Dendritic cell treated with granulocyte-macrophage colony-stimulating factor and Interleukin-4, amounts not matched to agents 40 ng/mL and 50 ng/mL, for 4 days (primary cell): ENCODE measurements around the gene RPUSD3.
"Not testable (repeated sequence)": the region's sequence is repeated elsewhere in the genome, so short reads cannot be mapped to it uniquely, and the experiment has no call there.

Experiments used
- H3K27ac Mint-ChIP-seq: one replicate; pipeline ENCODE4 v1.8.0; 2022; ENCODE audit warnings: mild to moderate bottlenecking, mixed read lengths
- H3K27me3 Mint-ChIP-seq: one replicate; pipeline ENCODE4 v1.8.0; 2022; ENCODE audit warnings: mild to moderate bottlenecking, mixed read lengths
- H3K36me3 Mint-ChIP-seq: one replicate; pipeline ENCODE4 v1.8.0; 2022; ENCODE audit warnings: low read depth, mixed read lengths
- H3K4me1 Mint-ChIP-seq: one replicate; pipeline ENCODE4 v1.8.0; 2022; ENCODE audit warnings: low read depth, mixed read lengths
- H3K4me3 Mint-ChIP-seq: one replicate; pipeline ENCODE4 v1.8.0; 2022; ENCODE audit warnings: mild to moderate bottlenecking, moderate library complexity, mixed read lengths
- H3K9me3 Mint-ChIP-seq: one replicate; pipeline ENCODE4 v1.8.0; 2022; ENCODE audit warnings: mixed read lengths
- intact Hi-C: fragments of 100-400 bp; cut with micrococcal nuclease; formaldehyde crosslinking; loops from one replicate; pipeline ENCODE4 v1.15.0; 2022

Gene RPUSD3

DNA sequence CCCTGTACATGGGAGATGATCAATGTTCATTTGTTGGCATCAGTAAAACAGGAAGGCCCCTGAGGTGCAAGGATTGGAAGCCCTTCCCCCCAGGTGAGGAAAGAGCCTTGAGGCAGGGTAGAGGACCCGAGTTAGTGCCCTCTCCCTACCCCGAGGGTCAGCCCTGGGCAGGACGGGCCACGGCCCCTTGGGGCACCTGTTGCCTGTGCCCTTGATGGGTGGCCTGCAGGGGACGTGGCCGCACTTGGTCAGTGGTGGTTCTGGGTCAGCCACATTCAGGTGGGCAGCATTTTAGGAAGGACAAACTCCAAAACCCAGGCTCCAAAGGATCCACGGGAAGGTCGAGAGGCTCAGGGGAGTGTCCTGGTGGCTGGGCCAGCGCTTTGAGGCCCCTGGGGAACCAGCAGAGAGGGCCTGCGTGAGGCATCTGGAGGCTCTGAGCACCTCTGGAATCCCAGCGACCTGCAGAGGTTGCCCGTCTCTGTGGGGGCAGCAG lies 15.8 kb upstream of the RPUSD3 start:
- Mint-ChIP-seq H3K4me3 (no peak overlapping the region), H3K27ac (no peak overlapping the region), H3K27me3 (peaks cover 8% of the 10 kb centered on the region), H3K4me1 (peaks cover 28% of the 10 kb centered on the region), H3K36me3 (no peaks in the 10 kb centered on the region), H3K9me3 (no peaks in the 10 kb centered on the region)
- intact Hi-C loops, result no loop called here

DNA sequence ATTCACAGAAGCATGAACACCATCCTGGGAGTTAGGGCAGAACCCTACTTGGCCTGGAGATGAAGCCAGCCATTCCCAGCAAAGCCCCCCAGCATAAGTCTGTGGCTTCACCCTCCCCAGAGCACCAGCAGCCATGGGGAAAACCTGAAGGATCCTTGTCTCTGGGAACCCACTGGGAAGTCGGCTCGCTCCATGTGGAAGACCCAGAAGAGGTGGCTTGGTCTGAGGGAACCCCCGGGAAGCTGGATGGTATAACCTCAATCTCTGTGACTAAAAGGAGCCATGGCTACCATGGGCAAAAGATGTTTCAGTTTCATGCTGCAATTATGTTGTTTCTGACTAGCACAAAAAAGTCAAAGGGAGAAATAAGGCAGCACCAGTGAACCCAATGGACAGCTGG lies 11.8 kb upstream of the RPUSD3 start:
- no peaks in the 10 kb centered on the region for H3K36me3 Mint-ChIP-seq
- no peaks in the 10 kb centered on the region for H3K9me3 Mint-ChIP-seq
- no peak overlapping the region for H3K4me3 Mint-ChIP-seq
- peaks cover 3% of the 10 kb centered on the region for H3K27me3 Mint-ChIP-seq
- intact Hi-C loops, result no loop called here
- H3K4me1 Mint-ChIP-seq, result peaks cover 5% of the 10 kb centered on the region
- H3K27ac Mint-ChIP-seq, result no peak overlapping the region

DNA sequence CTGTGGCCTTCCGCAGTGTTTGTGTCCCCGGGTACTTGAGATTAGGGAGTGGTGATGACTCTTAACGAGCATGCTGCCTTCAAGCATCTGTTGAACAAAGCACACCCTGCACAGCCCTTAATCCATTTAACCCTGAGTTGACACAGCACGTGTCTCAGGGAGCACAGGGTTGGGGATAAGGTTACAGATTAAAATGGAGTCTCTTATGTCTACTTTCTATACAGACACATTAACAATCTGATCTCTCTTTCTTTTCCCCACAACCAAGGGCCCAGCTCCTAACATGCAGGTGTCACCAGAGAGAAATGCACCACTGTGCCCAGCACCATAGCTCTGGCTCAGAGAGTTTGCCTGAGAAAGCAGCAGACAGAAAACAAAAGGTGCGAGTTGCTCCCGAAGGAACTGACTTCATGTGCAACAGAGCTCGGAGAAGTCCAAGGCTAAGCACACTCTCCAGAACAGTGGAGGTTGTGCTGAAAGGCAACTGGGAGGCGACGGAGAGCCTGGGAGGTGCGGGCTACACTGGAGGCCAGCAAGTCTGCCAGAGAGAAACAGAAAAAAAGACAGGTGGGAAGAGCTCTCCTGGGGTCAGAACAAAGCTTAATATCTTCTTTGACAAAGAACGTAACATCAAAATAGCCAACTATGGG lies 10.6 kb upstream of the RPUSD3 start:
- H3K36me3 Mint-ChIP-seq, H3K4me3 Mint-ChIP-seq, intact Hi-C loops, H3K27ac Mint-ChIP-seq, H3K4me1 Mint-ChIP-seq, H3K9me3 Mint-ChIP-seq, H3K27me3 Mint-ChIP-seq: not testable (repeated sequence)

DNA sequence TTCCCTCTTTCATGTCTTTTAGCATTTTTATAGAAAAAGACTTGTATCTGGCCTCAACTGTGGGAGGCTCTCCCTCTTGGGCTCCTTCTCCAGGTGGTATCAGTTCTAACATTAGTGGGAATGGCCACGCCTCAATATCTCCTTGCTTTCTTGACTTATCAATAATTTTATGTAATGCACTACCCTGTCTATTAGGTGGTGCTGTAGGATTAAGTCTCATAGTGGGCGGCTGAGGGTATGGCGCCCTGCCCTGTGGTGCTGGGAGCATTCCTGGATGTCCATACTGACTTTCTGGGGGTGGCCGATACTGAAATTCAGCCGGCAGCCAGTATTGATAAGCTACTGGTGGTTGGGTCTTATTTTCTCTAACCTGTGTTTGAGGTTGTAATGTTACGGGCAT lies 8.7 kb upstream of the RPUSD3 start:
- Mint-ChIP-seq H3K27ac (no peak overlapping the region), H3K4me1 (peaks cover 4% of the 10 kb centered on the region), H3K36me3 (no peaks in the 10 kb centered on the region), H3K4me3 (no peak overlapping the region), H3K27me3 (peaks cover 3% of the 10 kb centered on the region), H3K9me3 (no peaks in the 10 kb centered on the region)
- intact Hi-C loops, result no loop called here

DNA sequence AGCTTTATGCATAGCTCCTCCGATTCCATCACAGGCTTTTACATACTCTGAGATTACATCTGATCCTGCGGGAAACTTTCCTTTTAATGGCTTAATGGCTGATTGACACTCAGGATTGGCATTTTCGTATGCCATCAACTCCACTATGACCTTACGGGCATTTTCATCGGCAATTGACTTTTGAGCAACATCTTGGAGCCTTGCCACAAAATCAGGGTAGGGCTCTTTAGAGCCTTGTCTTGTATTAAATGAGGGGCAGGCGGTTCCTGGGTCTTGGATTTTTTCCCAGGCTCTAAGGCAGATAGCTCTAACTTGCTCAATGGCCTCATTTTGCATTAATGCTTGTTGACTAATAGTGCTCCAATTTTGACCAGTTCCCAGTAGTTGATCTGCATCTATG lies 8.1 kb upstream of the RPUSD3 start:
- not testable (repeated sequence) for H3K4me3 Mint-ChIP-seq, H3K27ac Mint-ChIP-seq

DNA sequence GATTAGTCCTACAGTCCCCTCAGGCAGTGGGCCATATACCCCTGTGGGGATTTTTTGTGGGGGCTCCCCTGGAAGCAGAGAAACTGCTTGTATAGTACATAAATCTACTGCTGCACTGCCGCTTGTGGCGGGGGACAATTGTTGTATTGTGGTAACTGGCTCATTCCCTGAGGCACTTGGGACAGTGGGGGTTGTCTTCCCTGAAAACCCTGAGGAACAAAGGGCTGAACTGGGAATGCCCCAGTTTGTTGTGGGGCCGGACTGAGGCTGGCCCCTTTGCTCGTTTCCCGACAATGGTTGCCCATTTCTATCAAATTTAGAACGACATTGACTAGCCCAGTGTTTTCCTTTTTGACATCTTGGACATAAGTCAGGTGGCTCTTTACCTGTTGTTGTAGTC lies 7.6 kb upstream of the RPUSD3 start:
- intact Hi-C loops, H3K4me1 Mint-ChIP-seq, H3K36me3 Mint-ChIP-seq, H3K27ac Mint-ChIP-seq, H3K27me3 Mint-ChIP-seq, H3K9me3 Mint-ChIP-seq, H3K4me3 Mint-ChIP-seq: not testable (repeated sequence)

More for the DNA sequence above, 8.1 kb upstream of the RPUSD3 start:
- H3K4me1 Mint-ChIP-seq, H3K27me3 Mint-ChIP-seq, intact Hi-C loops, H3K9me3 Mint-ChIP-seq, H3K36me3 Mint-ChIP-seq: not testable (repeated sequence)

DNA sequence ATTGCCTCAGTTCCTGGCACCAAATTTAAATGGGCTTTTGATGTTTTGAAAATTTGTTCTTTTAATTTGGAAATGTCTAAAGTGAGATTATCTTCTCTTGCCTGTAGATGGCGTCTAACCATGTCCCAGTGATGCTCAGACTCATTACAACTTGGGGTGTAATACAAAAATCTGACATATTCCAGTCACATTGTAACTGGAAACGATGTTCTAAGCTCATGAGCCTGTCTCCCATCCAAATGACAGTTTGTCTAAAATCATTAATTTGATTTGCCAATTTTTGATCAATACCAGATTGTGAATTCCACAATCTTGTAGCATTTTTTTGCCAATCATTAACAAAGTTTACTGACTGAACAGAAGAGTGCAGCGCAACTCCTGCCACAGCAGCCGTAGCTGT lies 5.1 kb upstream of the RPUSD3 start:
- H3K4me1 Mint-ChIP-seq, result peaks cover 10% of the 10 kb centered on the region
- not testable (repeated sequence) for H3K36me3 Mint-ChIP-seq, H3K9me3 Mint-ChIP-seq, H3K4me3 Mint-ChIP-seq, H3K27me3 Mint-ChIP-seq
- peak overlapping the region; percentile 32 for H3K27ac Mint-ChIP-seq
- intact Hi-C loops, result loop anchor here (5.0 kb wide), 1 partner anchor 68 kb away; the partner anchor contains the start of gene IL17RC

DNA sequence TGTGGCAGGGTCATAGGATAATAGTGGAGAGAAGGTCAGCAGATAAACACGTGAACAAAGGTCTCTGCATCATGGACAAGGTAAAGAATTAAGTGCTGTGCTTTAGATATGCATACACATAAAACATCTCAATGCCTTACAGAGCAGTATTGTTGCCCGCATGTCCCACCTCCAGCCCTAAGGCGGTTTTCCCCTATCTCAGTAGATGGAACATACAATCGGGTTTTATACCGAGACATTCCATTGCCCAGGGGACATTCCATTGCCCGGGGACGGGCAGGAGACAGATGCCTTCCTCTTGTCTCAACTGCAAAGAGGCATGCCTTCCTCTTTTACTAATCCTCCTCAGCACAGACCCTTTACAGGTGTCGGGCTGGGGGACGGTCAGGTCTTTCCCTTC lies 4.1 kb upstream of the RPUSD3 start:
- peaks cover 19% of the 10 kb centered on the region for H3K4me1 Mint-ChIP-seq
- not testable (repeated sequence) for H3K9me3 Mint-ChIP-seq, H3K4me3 Mint-ChIP-seq, H3K27ac Mint-ChIP-seq, H3K36me3 Mint-ChIP-seq, H3K27me3 Mint-ChIP-seq
- intact Hi-C loops, result loop anchor here (5.0 kb wide), 1 partner anchor 69 kb away; the partner anchor contains the start of gene IL17RC

DNA sequence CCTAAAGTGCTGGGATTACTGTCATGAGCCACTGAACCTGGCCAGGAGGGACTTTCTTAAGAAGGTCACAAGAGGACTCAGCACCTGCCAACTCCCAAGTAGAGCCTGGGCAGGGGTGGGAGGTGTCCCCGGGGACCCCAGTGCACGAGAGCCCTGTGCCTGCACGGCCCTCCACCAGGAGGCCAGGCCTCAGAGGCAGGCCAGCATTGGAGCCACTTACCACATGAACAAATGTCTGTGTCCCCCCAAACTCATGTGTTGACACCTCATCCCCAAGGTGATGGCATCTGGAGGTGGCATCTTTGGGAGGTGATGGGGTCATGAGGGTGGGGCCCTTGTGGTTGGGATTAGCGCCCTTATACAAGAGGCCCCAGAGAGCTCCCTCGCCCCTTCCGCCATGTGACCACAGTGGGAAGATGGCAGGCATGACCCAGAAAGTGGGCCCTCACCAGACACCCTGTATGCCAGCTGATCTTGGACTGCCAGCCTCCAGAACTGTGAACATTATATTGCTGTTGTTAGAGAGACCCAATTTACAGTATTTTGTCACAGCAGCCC lies 3.2 kb upstream of the RPUSD3 start:
- Mint-ChIP-seq H3K36me3 (peaks cover 16% of the 10 kb centered on the region), H3K27me3 (peaks cover 3% of the 10 kb centered on the region), H3K27ac (no peak overlapping the region), H3K4me3 (no peak overlapping the region), H3K9me3 (no peaks in the 10 kb centered on the region), H3K4me1 (peaks cover 28% of the 10 kb centered on the region)
- intact Hi-C loops, result loop anchor here (5.0 kb wide), 1 partner anchor 70 kb away; the partner anchor contains the start of gene IL17RC

DNA sequence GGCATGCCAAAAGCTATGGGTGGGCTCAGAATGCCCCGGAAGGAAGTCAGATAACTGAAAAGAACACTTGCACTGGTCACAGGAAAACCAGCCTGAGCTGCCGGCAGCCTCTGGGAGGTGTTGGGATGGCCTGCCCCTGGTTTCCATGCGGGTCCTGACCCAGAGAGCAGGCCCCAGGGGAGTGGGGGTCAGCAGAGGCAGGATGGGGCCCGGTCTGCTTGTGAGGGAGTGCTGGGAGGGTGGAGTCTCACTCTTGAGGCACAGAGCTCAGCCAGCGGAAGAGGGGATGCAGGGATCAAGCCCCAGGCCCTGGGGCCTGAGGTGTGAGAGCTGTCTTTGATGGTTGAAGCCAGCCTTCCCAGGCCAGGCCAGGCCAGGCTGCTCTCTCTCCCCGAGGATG lies 2.4 kb upstream of the RPUSD3 start:
- peaks cover 24% of the 10 kb centered on the region for H3K36me3 Mint-ChIP-seq
- H3K9me3 Mint-ChIP-seq, result no peaks in the 10 kb centered on the region
- H3K4me1 Mint-ChIP-seq, result peaks cover 31% of the 10 kb centered on the region
- H3K27me3 Mint-ChIP-seq, result no peaks in the 10 kb centered on the region
- intact Hi-C loops, result loop anchor here (5.0 kb wide), 1 partner anchor 71 kb away; the partner anchor contains the start of gene IL17RC
- H3K27ac Mint-ChIP-seq, result peak overlapping the region; percentile 34
- no peak overlapping the region for H3K4me3 Mint-ChIP-seq

DNA sequence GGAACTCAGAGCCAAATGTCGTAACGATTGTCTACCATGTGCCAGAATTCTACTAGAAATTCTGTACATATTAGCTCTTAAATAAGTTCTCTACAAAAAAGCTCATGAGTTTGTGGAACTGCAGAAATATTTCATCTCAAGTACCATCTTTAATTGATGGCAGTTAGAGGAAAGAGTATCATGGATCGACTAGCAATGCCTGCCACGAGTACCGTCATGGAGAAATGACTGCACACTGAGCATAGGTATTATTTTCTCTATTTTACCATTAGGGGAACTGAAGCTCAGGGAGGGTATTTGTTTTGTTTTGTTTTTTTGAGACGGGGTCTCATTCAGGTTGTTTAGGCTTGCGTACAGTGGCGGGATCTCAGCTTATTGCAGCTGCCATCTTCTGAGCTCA lies 2.8 kb downstream of the RPUSD3 start:
- Mint-ChIP-seq H3K36me3 (peaks cover 75% of the 10 kb centered on the region), H3K4me3 (no peak overlapping the region), H3K27ac (no peak overlapping the region), H3K27me3 (no peaks in the 10 kb centered on the region), H3K4me1 (peaks cover 39% of the 10 kb centered on the region), H3K9me3 (no peaks in the 10 kb centered on the region)
- intact Hi-C loops, result loop anchor here (5.0 kb wide), 1 partner anchor 91 kb away; the partner anchor contains the start of gene CRELD1

DNA sequence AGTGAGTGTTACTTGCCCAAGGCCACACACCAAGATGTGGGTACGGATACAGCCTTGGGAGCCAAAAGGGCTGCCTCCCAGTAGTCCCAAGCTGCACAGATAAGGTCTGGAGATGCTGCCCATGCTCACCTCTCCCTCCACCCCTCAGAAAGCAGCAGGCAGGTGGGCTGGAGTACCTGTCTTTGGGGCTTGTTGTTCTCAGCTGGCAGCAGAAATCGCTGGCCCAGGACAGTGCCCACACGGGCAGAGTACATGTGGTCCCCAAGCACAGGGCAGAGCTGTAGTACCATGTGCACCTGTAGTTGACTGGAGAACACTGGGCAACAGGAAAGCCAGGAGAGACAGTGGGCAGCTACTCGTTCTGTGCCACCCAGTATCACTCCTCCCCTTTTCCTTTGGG lies 5.0 kb downstream of the RPUSD3 start:
- intact Hi-C loops, result no loop called here
- no peak overlapping the region for H3K27ac Mint-ChIP-seq
- no peaks in the 10 kb centered on the region for H3K9me3 Mint-ChIP-seq
- H3K4me3 Mint-ChIP-seq, result no peak overlapping the region
- peaks cover 33% of the 10 kb centered on the region for H3K4me1 Mint-ChIP-seq
- H3K27me3 Mint-ChIP-seq, result no peaks in the 10 kb centered on the region
- peaks cover 95% of the 10 kb centered on the region for H3K36me3 Mint-ChIP-seq

DNA sequence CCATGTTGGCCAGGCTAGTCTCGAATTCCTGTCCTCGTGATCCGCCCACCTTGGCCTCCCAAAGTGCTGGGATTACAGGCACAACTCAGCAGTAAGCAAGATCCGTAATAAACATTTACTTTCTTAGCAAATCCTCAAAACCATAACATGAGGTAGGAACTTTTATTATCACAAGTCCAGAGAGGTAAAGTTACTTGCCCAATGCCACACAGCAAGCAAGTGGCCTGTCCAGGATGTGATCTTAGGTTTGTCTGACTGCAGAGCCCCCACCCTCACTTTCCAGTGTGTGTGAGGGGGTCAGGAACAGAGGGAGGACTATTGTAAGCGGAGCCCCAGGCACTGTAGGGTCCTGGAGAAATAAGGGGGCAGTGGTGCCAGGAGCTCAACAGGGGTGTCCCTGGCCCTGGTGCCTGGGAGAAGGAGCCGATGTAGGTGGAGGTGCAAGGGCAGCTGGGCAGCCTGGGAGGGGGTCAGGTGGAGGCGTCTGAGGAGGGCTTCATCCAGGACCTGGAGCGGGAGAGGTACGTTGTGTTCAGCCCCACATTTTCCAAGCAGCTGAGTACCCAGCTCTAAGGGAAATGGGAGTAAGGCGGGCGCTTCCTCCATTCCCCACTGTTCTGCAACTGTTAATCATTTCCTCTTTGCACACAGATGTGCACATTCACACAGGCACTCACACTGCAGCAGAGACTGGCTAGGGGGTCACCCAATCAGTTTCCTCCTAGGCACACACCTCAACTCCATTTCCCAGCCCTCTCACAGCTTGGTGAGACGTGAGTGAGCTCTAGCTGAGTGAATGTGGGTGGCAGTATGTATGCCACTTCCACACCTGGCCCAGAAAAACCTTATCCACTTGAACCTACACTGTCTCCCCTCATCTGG lies 5.9 kb downstream of the RPUSD3 start:
- Mint-ChIP-seq H3K27ac (peak overlapping the region; percentile 33), H3K9me3 (no peaks in the 10 kb centered on the region), H3K4me3 (no peak overlapping the region), H3K4me1 (peaks cover 24% of the 10 kb centered on the region), H3K36me3 (peaks cover 96% of the 10 kb centered on the region), H3K27me3 (no peaks in the 10 kb centered on the region)
- intact Hi-C loops, result no loop called here
